ENCODE data around the gene PSMB4.
A peak's percentile ranks its signal among the peaks of the same experiment; 100 is the strongest.
"Not testable (repeated sequence)": the region's sequence is repeated elsewhere in the genome, so short reads cannot be mapped to it uniquely, and the experiment has no call there.

Gene PSMB4

GRCh38 chr1:151390221-151391078 is 8.9 kb upstream of the PSMB4 start:
- DNase-seq = not testable (repeated sequence)

GRCh38 chr1:151391079-151391563 is 8.3 kb upstream of the PSMB4 start:
- no peak for DNase-seq

GRCh38 chr1:151393583-151393982 is 5.8 kb upstream of the PSMB4 start:
- no peak for DNase-seq

GRCh38 chr1:151396265-151396664 is 3.1 kb upstream of the PSMB4 start:
- not testable (repeated sequence) for DNase-seq

- DNase-seq = no peak
Observed at GRCh38 chr1:151401125-151401788, 1.9 kb downstream of the PSMB4 start.

- DNase-seq = no peak
Observed at GRCh38 chr1:151401860-151402259, 2.5 kb downstream of the PSMB4 start.

GRCh38 chr1:151402764-151403163 is 3.4 kb downstream of the PSMB4 start:
- no peak for DNase-seq

GRCh38 chr1:151403612-151404011 is 4.2 kb downstream of the PSMB4 start:
- no peak for DNase-seq

- no peak for DNase-seq
Observed at GRCh38 chr1:151405187-151405951, 6.0 kb downstream of the PSMB4 start.

- DNase-seq = no peak
Observed at GRCh38 chr1:151406176-151406575, 6.8 kb downstream of the PSMB4 start.

- DNase-seq = no peak
Observed at GRCh38 chr1:151407304-151407703, 7.9 kb downstream of the PSMB4 start.

- DNase-seq = no peak
Observed at GRCh38 chr1:151408891-151409290, 9.5 kb downstream of the PSMB4 start.

GRCh38 chr1:151411884-151412283 is 12.5 kb downstream of the PSMB4 start:
- DNase-seq = no peak

GRCh38 chr1:151416231-151416630 is 16.9 kb downstream of the PSMB4 start:
- no peak for DNase-seq

- no peak for DNase-seq
Observed at GRCh38 chr1:151418081-151418480, 18.7 kb downstream of the PSMB4 start.

GRCh38 chr1:151419819-151420218 is 20.4 kb downstream of the PSMB4 start:
- DNase-seq = no peak

GRCh38 chr1:151425103-151425502 is 25.7 kb downstream of the PSMB4 start:
- DNase-seq = no peak

- no peak for DNase-seq
Observed at GRCh38 chr1:151428068-151428467, 28.7 kb downstream of the PSMB4 start.

- DNase-seq = not testable (repeated sequence)
Observed at GRCh38 chr1:151433827-151434226, 34.5 kb downstream of the PSMB4 start.

- DNase-seq = no peak
Observed at GRCh38 chr1:151435174-151435573, 35.8 kb downstream of the PSMB4 start.

GRCh38 chr1:151436985-151437384 is 37.6 kb downstream of the PSMB4 start:
- no peak for DNase-seq

- DNase-seq = peak; percentile 2
Observed at GRCh38 chr1:151437396-151437795, 38.0 kb downstream of the PSMB4 start.

Data from activated CD4-positive, alpha-beta T cell treated with anti-CD3 and anti-CD28 coated beads, Interleukin-10, Interleukin-2, amounts not matched to agents 100 ng/mL and 50 ng/mL, durations not matched to agents 16 hours and 8 hours (primary cell).